Tibial artery (tissue), 4 donors: ENCODE measurements around the gene CDCA8.

Experiments used
- DNase-seq, 2 donors: peaks; one replicate each; pipeline ENCODE4 v3.0.0-alpha.2; 2019
- H3K27ac ChIP-seq, 2 donors: fragments of 200-600 bp; sonication (generic) in 1 of 2; 1 replicate in 1 of 2; 2 replicates in 1 of 2; pipeline ENCODE4 v1.5.1; 2018 to 2019; ENCODE audit warnings: mild to moderate bottlenecking in 1 of 2
- H3K27me3 ChIP-seq, 2 donors: fragments of 200-600 bp; sonication (generic) in 1 of 2; one replicate each; pipeline versions ENCODE4 v1.5.1 to v1.6.0; 2016 to 2019
- H3K36me3 ChIP-seq, 3 donors: fragments of 200-600 bp; sonication (generic) in 2 of 3; one replicate each; pipeline ENCODE4 v1.5.1; 2016 to 2019; ENCODE audit warnings: mild to moderate bottlenecking in 2 of 3
- H3K4me1 ChIP-seq, 4 donors: fragments of 200-600 bp; sonication (generic) in 2 of 4; 1 replicate in 3 of 4; 2 replicates in 1 of 4; pipeline ENCODE4 v1.5.1; 2016 to 2019
- H3K4me3 ChIP-seq, 2 donors: fragments of 200-600 bp; sonication (generic) in 1 of 2; 1 replicate in 1 of 2; 2 replicates in 1 of 2; pipeline ENCODE4 v1.5.1; 2018 to 2019; ENCODE audit warnings: mild to moderate bottlenecking in 2 of 2
- H3K9me3 ChIP-seq, 3 donors: fragments of 200-600 bp; sonication (generic) in 1 of 3; one replicate each; pipeline ENCODE4 v1.5.1; 2016 to 2019
- intact Hi-C: fragments of 100-400 bp; cut with DNase I; formaldehyde crosslinking; loops from one replicate; pipeline ENCODE4 v1.15.0; 2023; ENCODE audit warnings: low total_unique reads
- TF ChIP-seq, protein P1 (sequence below), 2 experiments: fragments of 200-600 bp in 1 of 2; fragments of 450-650 bp in 1 of 2; IDR thresholded peaks; one replicate each; pipeline ENCODE4 v1.5.1; 2017 to 2019; ENCODE audit warnings: antibody characterized with exemption in 2 of 2, mild to moderate bottlenecking in 1 of 2, moderate library complexity in 1 of 2

CDCA8 gene

GRCh38 chr1:37739222-37739621 lies 46.9 kb downstream of the CDCA8 start:
- Histone ChIP-seq H3K4me1 (no peaks in the 10 kb centered on the region), H3K27me3 (peaks cover 0 to 41% of the 10 kb centered on the region in 2 donors), H3K4me3 (no peak overlapping the region), H3K36me3 (no peaks in the 10 kb centered on the region), H3K9me3 (no peaks in the 10 kb centered on the region), H3K27ac (no peak overlapping the region)
- intact Hi-C loops = no loop called here
- DNase-seq = peak in 1 of 2 donors; percentile 4
- TF ChIP-seq, protein P1, sequence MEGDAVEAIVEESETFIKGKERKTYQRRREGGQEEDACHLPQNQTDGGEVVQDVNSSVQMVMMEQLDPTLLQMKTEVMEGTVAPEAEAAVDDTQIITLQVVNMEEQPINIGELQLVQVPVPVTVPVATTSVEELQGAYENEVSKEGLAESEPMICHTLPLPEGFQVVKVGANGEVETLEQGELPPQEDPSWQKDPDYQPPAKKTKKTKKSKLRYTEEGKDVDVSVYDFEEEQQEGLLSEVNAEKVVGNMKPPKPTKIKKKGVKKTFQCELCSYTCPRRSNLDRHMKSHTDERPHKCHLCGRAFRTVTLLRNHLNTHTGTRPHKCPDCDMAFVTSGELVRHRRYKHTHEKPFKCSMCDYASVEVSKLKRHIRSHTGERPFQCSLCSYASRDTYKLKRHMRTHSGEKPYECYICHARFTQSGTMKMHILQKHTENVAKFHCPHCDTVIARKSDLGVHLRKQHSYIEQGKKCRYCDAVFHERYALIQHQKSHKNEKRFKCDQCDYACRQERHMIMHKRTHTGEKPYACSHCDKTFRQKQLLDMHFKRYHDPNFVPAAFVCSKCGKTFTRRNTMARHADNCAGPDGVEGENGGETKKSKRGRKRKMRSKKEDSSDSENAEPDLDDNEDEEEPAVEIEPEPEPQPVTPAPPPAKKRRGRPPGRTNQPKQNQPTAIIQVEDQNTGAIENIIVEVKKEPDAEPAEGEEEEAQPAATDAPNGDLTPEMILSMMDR (IDR thresholded peaks at IDR 0.05) = no peak

DNA sequence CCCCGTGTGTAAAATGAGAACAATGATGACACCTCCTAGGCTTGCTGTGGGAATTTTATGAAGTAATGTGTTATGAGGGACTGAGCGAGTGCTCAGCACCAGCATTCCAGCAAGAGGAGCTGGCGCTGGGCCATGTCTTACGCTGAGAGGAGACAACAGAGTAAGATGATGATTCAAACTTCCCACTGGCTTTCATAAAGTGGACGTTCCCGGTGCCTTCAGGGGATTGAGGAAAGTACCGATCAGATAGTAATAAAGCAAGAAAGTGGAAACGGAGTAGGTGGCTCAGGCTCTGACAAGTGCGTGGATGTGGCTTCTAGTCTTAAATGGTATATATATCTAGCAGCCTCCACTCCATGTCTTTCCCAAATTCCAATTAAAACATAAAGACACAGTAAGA lies 48.8 kb downstream of the CDCA8 start:
- peak in 1 of 2 donors; percentile 24 for DNase-seq
- peaks cover 0 to 30% of the 10 kb centered on the region in 2 donors for H3K27me3 ChIP-seq
- H3K9me3 ChIP-seq = peaks cover 0 to 1% (median 0%) of the 10 kb centered on the region in 3 donors
- TF ChIP-seq, protein P1 (IDR thresholded peaks at IDR 0.05) = no peak
- no peaks in the 10 kb centered on the region for H3K4me1 ChIP-seq
- no peak overlapping the region for H3K4me3 ChIP-seq
- H3K36me3 ChIP-seq = no peaks in the 10 kb centered on the region
- H3K27ac ChIP-seq = no peak overlapping the region
- intact Hi-C loops = no loop called here

DNA sequence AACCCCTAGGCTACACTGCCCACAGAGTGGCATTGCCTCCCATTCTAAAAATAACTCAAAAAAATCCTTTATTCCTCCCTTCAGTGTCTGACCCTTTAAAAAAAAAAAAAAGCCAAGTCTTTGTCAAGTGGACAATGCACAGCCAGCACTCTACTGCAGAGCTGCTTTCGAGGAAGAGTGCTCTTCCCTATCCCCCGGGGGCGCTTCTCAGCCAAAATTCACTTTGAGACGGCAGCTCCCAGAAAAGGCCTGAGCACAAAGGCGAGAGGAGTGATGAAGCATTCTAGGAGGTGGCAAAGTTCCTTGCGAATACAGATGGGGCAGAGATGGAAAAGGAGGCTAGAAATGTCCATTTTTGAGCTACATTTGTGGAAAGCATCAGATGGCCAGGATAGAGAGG lies 49.3 kb downstream of the CDCA8 start:
- no peak overlapping the region for H3K27ac ChIP-seq
- intact Hi-C loops = no loop called here
- H3K4me1 ChIP-seq = no peaks in the 10 kb centered on the region
- H3K9me3 ChIP-seq = peaks cover 0 to 7% (median 2%) of the 10 kb centered on the region in 3 donors
- H3K4me3 ChIP-seq = no peak overlapping the region
- peak in 1 of 2 donors; percentile 5 for DNase-seq
- H3K36me3 ChIP-seq = no peaks in the 10 kb centered on the region
- TF ChIP-seq, protein P1 (IDR thresholded peaks at IDR 0.05) = no peak
- H3K27me3 ChIP-seq = peaks cover 0 to 30% of the 10 kb centered on the region in 2 donors

DNA sequence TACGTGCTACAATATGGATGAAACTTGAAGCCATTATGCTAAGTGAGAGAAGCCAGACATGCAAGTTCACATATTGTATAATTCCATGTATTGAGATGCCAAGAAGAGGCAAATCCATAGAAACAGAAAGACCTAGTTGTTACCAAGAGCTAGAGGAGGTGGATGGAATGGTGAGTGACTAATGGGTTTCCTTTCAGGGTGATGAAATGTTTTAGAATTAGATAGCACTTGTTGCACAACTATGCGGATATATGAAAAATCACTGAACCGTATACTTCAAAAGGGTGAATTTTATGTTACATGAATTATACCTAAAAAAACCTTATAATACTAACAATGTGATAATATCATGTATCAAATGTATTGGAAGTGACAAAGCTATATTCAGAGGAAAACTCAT lies 54.5 kb downstream of the CDCA8 start:
- Histone ChIP-seq H3K27me3 (peaks cover 0 to 39% of the 10 kb centered on the region in 2 donors), H3K36me3 (no peaks in the 10 kb centered on the region)

DNA sequence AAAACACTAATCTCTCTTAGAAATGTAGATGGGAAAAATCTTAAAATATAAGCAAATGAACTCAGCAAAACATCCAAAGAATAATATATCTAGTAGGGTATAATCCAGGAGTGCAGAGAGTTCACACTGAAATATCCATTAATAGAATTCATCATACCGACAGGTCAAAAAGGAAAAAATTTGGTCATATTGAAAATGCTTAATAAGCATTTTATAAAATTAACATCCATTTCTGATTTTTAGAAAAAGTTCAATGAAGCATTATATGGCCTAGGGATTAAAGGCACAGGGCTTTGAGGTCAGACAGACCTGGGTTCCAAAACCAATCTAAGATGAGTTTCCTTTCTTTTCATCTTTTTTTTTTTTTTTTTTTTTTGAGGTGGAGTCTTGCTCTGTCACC lies 56.2 kb downstream of the CDCA8 start:
- no peak overlapping the region for H3K4me3 ChIP-seq
- TF ChIP-seq, protein P1 (IDR thresholded peaks at IDR 0.05) = no peak
- H3K27me3 ChIP-seq = peaks cover 0 to 48% of the 10 kb centered on the region in 2 donors
- H3K4me1 ChIP-seq = peaks cover 0 to 14% (median 5%) of the 10 kb centered on the region in 4 donors
- H3K9me3 ChIP-seq = peaks cover 0 to 19% (median 11%) of the 10 kb centered on the region in 3 donors
- DNase-seq = no peak
- intact Hi-C loops = no loop called here
- no peak overlapping the region for H3K27ac ChIP-seq
- H3K36me3 ChIP-seq = no peaks in the 10 kb centered on the region

More for the DNA sequence above, 54.5 kb downstream of the CDCA8 start:
- H3K9me3 ChIP-seq = peaks cover 0 to 19% (median 11%) of the 10 kb centered on the region in 3 donors
- H3K4me3 ChIP-seq = no peak overlapping the region
- intact Hi-C loops = no loop called here
- no peak for DNase-seq
- H3K4me1 ChIP-seq = no peaks in the 10 kb centered on the region
- no peak overlapping the region for H3K27ac ChIP-seq
- TF ChIP-seq, protein P1 (IDR thresholded peaks at IDR 0.05) = no peak

GRCh38 chr1:37752213-37752582 lies 59.9 kb downstream of the CDCA8 start:
- Histone ChIP-seq H3K9me3 (peaks cover 0 to 7% (median 4%) of the 10 kb centered on the region in 3 donors), H3K27ac (no peak overlapping the region), H3K36me3 (no peaks in the 10 kb centered on the region), H3K4me1 (peaks cover 0 to 16% (median 5%) of the 10 kb centered on the region in 4 donors), H3K4me3 (no peak overlapping the region), H3K27me3 (peaks cover 0 to 70% of the 10 kb centered on the region in 2 donors)
- intact Hi-C loops = no loop called here
- TF ChIP-seq, protein P1 (IDR thresholded peaks at IDR 0.05) = no peak
- DNase-seq = no peak
